Fibroblast of lung (primary cell): Measurements from ENCODE around the gene TMEM72. TPM values are rescaled to one million over a fixed set of nuclear protein-coding genes. Genes with fewer than 3 reads are reported as not detected.

ENCODE experiments used
- DNase-seq, 2 donors: peaks; one replicate each; pipeline versions ENCODE4 v3.0.0 to v3.0.0-alpha.2; 2010; ENCODE audit warnings: low read depth in 2 of 2
- H2AFZ ChIP-seq: 2 replicates; pipeline ENCODE4 v1.5.1; 2012; ENCODE audit warnings: low read length, control low read depth, inconsistent platforms
- H3K27ac ChIP-seq: 2 replicates; pipeline ENCODE4 v1.5.1; 2011; ENCODE audit warnings: low read length, control low read depth; ENCODE audit not compliant: insufficient read depth
- H3K27me3 ChIP-seq: 2 replicates; pipeline ENCODE4 v1.5.1; 2011; ENCODE audit warnings: mild to moderate bottlenecking, low read length; ENCODE audit not compliant: control insufficient read depth, insufficient read depth
- H3K36me3 ChIP-seq: 2 replicates; pipeline ENCODE4 v1.5.1; 2011; ENCODE audit warnings: low read length; ENCODE audit not compliant: control insufficient read depth, insufficient read depth
- H3K4me1 ChIP-seq: 2 replicates; pipeline ENCODE4 v1.5.1; 2011; ENCODE audit warnings: low read length; ENCODE audit not compliant: control insufficient read depth, insufficient read depth; ENCODE audit errors: extremely low read depth
- H3K4me2 ChIP-seq: 2 replicates; pipeline ENCODE4 v1.5.1; 2011; ENCODE audit warnings: low read length, control low read depth; ENCODE audit not compliant: insufficient read depth; ENCODE audit errors: extremely low read depth
- H3K4me3 ChIP-seq, 4 experiments: fragments of 200-600 bp in 1 of 4; sonication (generic) in 1 of 4; replicated peaks in 1 of 4; 2 replicates each; pipeline ENCODE4 v1.5.1; 2011 to 2016; ENCODE audit warnings: low read length in 4 of 4, low read depth in 3 of 4, mild to moderate bottlenecking in 3 of 4, control low read depth in 2 of 4, inconsistent platforms in 1 of 4, mixed read lengths in 1 of 4; ENCODE audit not compliant: insufficient read depth in 1 of 4; ENCODE audit errors: control extremely low read depth in 1 of 4
- H3K79me2 ChIP-seq: 2 replicates; pipeline ENCODE4 v1.5.1; 2012; ENCODE audit warnings: mild to moderate bottlenecking, low read length, inconsistent platforms; ENCODE audit not compliant: control insufficient read depth, insufficient read depth
- H3K9ac ChIP-seq: 2 replicates; pipeline ENCODE4 v1.5.1; 2011; ENCODE audit warnings: mild to moderate bottlenecking, low read length, control low read depth; ENCODE audit not compliant: insufficient read depth
- H3K9me3 ChIP-seq: 2 replicates; pipeline ENCODE4 v1.5.1; 2012; ENCODE audit warnings: low read depth, low read length; ENCODE audit not compliant: control insufficient read depth, insufficient read depth
- H4K20me1 ChIP-seq: 2 replicates; pipeline ENCODE4 v1.5.1; 2011; ENCODE audit warnings: low read length; ENCODE audit not compliant: control insufficient read depth, insufficient read depth; ENCODE audit errors: extremely low read depth
- EZH2 ChIP-seq: IDR thresholded peaks from 2 replicates; pipeline ENCODE4 v1.5.1; 2012; ENCODE audit warnings: low read length, control low read depth, mild to moderate bottlenecking; ENCODE audit errors: missing control alignments
- polyA plus RNA-seq, 2 donors: library from polyadenylated mRNA; depleted of rRNA in 1 of 2; stranded (reverse) in 1 of 2; unstranded in 1 of 2; fragments of >200 nt; gene quantifications; 2 replicates each; pipeline ENCODE4 v1.2.1, GENCODE V29; 2011 to 2012; ENCODE audit warnings: missing spikeins in 1 of 2
- total RNA-seq: library from RNA; depleted of rRNA; stranded (reverse); fragments of >200 nt; gene quantifications from 2 replicates; pipeline ENCODE4 v1.2.1, GENCODE V29; 2014
- TF ChIP-seq, protein P1 (sequence below), 2 donors: IDR thresholded peaks in 1 of 2; conservative IDR thresholded peaks in 1 of 2; 1 replicate in 1 of 2; 2 replicates in 1 of 2; pipeline ENCODE4 v1.5.1; 2011 to 2012; ENCODE audit warnings: low read length in 2 of 2, control low read depth in 1 of 2, inconsistent platforms in 1 of 2, low read depth in 1 of 2, mild to moderate bottlenecking in 1 of 2

TMEM72 gene
- total and polyA plus RNA-seq, 2 donors (not counting 1 experiment from before 2014, with no cell fraction given): not detected

DNA sequence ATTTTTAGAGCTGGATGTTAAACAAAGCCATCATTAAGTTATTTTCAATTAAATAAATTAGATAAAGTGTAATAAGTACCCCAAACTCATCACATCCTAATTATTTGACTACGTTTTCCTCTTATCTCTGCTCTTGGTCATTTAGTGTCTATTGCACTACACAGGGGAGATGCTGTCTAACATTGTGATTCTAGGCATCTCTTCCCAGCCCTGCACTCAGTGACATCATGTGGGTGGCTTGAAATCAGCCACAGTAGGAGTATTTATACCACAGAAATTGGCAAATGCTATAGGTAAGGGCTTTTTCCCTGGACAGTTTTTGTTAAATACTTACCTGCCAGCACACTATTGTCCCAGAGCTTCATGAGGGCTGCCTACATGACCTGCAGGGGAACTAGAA lies 21.3 kb upstream of the TMEM72 start:
- Histone ChIP-seq H3K4me2 (no peak overlapping the region), H3K4me1 (no peaks in the 10 kb centered on the region), H3K27me3 (peaks cover 5% of the 10 kb centered on the region), H3K9me3 (no peaks in the 10 kb centered on the region), H4K20me1 (no peaks in the 10 kb centered on the region), H3K9ac (no peak overlapping the region), H3K36me3 (no peaks in the 10 kb centered on the region), H3K79me2 (no peaks in the 10 kb centered on the region), H3K27ac (no peak overlapping the region), H3K4me3 (no peak overlapping the region), H2AFZ (no peak overlapping the region)
- no peak for DNase-seq
- TF ChIP-seq, protein P1, sequence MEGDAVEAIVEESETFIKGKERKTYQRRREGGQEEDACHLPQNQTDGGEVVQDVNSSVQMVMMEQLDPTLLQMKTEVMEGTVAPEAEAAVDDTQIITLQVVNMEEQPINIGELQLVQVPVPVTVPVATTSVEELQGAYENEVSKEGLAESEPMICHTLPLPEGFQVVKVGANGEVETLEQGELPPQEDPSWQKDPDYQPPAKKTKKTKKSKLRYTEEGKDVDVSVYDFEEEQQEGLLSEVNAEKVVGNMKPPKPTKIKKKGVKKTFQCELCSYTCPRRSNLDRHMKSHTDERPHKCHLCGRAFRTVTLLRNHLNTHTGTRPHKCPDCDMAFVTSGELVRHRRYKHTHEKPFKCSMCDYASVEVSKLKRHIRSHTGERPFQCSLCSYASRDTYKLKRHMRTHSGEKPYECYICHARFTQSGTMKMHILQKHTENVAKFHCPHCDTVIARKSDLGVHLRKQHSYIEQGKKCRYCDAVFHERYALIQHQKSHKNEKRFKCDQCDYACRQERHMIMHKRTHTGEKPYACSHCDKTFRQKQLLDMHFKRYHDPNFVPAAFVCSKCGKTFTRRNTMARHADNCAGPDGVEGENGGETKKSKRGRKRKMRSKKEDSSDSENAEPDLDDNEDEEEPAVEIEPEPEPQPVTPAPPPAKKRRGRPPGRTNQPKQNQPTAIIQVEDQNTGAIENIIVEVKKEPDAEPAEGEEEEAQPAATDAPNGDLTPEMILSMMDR (conservative IDR thresholded peaks at IDR 0.05 in 1 of 2, IDR thresholded peaks at IDR 0.05 in 1 of 2; ENCODE audit: low read depth in 1 of 2, low read length in 2 of 2): no peak
- no peak for TF ChIP-seq EZH2

DNA sequence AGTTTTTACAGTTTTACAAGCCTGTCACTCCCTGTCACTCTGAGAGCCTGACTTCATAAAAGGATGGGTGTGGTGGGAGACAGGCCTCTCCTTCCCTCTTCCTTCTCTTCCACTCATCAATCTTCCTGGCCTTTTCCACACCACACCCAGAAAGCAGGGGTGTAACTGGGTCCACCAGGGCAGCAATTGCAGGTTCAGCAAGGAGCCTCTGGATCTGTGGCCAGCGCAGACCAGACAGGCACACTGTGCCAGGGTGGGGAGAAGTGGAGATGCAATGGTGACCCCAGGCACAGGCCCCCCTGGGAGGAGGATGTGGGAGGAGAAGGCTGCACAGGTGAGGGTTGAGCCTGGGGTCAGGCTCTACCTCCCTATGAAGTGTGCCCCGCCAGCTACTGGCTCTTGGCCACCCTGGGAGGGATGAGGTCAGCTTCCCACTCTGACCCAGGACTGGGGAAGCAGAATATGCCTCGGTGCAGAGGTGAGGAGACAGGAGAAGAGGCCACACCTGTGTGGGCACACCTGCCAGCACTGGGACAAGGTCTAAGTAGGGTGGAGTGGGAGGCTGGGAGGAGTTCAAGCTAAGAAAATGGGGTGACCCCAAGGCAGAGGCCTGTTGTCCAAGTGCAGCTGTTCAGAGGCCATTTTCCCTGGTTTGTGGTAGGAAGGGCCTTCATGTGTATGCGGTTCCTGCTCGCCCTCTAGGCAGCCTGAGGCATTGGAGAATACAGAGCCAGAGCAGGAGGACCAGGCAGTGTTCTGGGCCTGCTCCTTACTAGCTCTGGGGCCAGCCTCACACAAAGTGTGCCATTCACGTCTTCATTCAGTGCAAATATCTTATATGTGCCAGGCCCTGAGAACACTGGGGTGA lies 20.2 kb upstream of the TMEM72 start:
- H3K36me3 ChIP-seq: no peaks in the 10 kb centered on the region
- H4K20me1 ChIP-seq: no peaks in the 10 kb centered on the region
- no peak for DNase-seq
- TF ChIP-seq EZH2: no peak
- TF ChIP-seq, protein P1 (conservative IDR thresholded peaks at IDR 0.05 in 1 of 2, IDR thresholded peaks at IDR 0.05 in 1 of 2; ENCODE audit: low read depth in 1 of 2, low read length in 2 of 2): no peak
- H3K27ac ChIP-seq: no peak overlapping the region
- no peak overlapping the region for H3K4me3 ChIP-seq
- H3K9me3 ChIP-seq: no peaks in the 10 kb centered on the region
- H3K4me1 ChIP-seq: no peaks in the 10 kb centered on the region
- no peak overlapping the region for H3K9ac ChIP-seq
- H3K79me2 ChIP-seq: no peaks in the 10 kb centered on the region
- peaks cover 5% of the 10 kb centered on the region for H3K27me3 ChIP-seq
- no peak overlapping the region for H3K4me2 ChIP-seq
- no peak overlapping the region for H2AFZ ChIP-seq

DNA sequence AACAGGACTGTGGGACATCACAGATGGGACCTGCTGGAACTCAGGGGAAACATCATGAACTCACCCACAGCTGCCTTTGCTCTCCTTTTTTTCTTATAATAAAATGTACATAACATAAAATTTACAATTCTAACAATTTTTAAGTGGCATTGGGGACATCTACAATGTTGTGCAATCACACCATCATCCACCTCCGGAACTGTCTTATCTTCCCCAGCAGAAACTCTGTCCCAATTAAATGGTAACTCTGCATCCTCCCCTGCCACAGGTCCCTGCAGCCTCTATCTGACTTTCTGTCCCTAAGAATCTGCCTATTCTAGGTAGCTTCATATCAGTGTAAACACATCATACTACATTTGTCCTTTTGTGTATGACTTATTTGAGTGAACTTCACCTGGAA lies 19.4 kb upstream of the TMEM72 start:
- Histone ChIP-seq H3K4me3 (no peak overlapping the region), H3K9me3 (no peaks in the 10 kb centered on the region), H3K27ac (no peak overlapping the region), H3K79me2 (no peaks in the 10 kb centered on the region), H3K9ac (no peak overlapping the region), H2AFZ (no peak overlapping the region), H3K4me2 (no peak overlapping the region), H3K27me3 (peaks cover 5% of the 10 kb centered on the region), H3K4me1 (no peaks in the 10 kb centered on the region), H4K20me1 (no peaks in the 10 kb centered on the region), H3K36me3 (no peaks in the 10 kb centered on the region)
- DNase-seq: no peak
- TF ChIP-seq, protein P1 (conservative IDR thresholded peaks at IDR 0.05 in 1 of 2, IDR thresholded peaks at IDR 0.05 in 1 of 2; ENCODE audit: low read depth in 1 of 2, low read length in 2 of 2): no peak
- TF ChIP-seq EZH2: no peak
